ENCODE data around the gene AGO4. TPM values are rescaled to one million over a fixed set of nuclear protein-coding genes. Genes with fewer than 3 reads are reported as not detected.

Gene AGO4
- total RNA-seq, 4 donors from 2014 or later, result 10.8 to 23.6 (median 17.7) TPM

GRCh38 chr1:35856964-35857363 lies 49.1 kb downstream of the AGO4 start:
- H3K4me1 ChIP-seq, result peaks cover 0 to 4% of the 10 kb centered on the region in 2 donors
- no peak for DNase-seq
- H3K4me3 ChIP-seq, result no peak overlapping the region
- H3K36me3 ChIP-seq, result no peaks in the 10 kb centered on the region
- TF ChIP-seq CTCF (IDR thresholded peaks at IDR 0.05), result no peak
- no peak overlapping the region for H3K27ac ChIP-seq
- intact Hi-C loops (cut with DNase I; ENCODE audit: low total_unique reads), result no loop called here
- H3K9me3 ChIP-seq, result no peaks in the 10 kb centered on the region
- no peaks in the 10 kb centered on the region for H3K27me3 ChIP-seq

GRCh38 chr1:35857830-35858229 lies 50.0 kb downstream of the AGO4 start:
- intact Hi-C loops (cut with DNase I; ENCODE audit: low total_unique reads), result no loop called here
- no peaks in the 10 kb centered on the region for H3K36me3 ChIP-seq

GRCh38 chr1:35860696-35861095 lies 52.9 kb downstream of the AGO4 start:
- intact Hi-C loops (cut with DNase I; ENCODE audit: low total_unique reads), result no loop called here
- DNase-seq, result no peak
- H3K27ac ChIP-seq, result no peak overlapping the region
- TF ChIP-seq POLR2A (IDR thresholded peaks at IDR 0.05) (no peak), CTCF (IDR thresholded peaks at IDR 0.05) (no peak)
- H3K4me1 ChIP-seq, result no peaks in the 10 kb centered on the region
- no peaks in the 10 kb centered on the region for H3K36me3 ChIP-seq
- H3K4me3 ChIP-seq, result no peak overlapping the region
- H3K27me3 ChIP-seq, result no peaks in the 10 kb centered on the region
- H3K9me3 ChIP-seq, result no peaks in the 10 kb centered on the region

More at GRCh38 chr1:35857830-35858229, 50.0 kb downstream of the AGO4 start:
- no peak for DNase-seq
- Histone ChIP-seq H3K4me3 (no peak overlapping the region), H3K9me3 (no peaks in the 10 kb centered on the region), H3K27ac (no peak overlapping the region), H3K4me1 (no peaks in the 10 kb centered on the region), H3K27me3 (no peaks in the 10 kb centered on the region)
- TF ChIP-seq POLR2A (IDR thresholded peaks at IDR 0.05), result no peak
- TF ChIP-seq CTCF (IDR thresholded peaks at IDR 0.05), result no peak

GRCh38 chr1:35863136-35863535 lies 55.3 kb downstream of the AGO4 start:
- intact Hi-C loops (cut with DNase I; ENCODE audit: low total_unique reads), result no loop called here
- DNase-seq, result no peak

More at GRCh38 chr1:35863136-35863535, 55.3 kb downstream of the AGO4 start:
- no peaks in the 10 kb centered on the region for H3K4me1 ChIP-seq
- no peak overlapping the region for H3K4me3 ChIP-seq
- TF ChIP-seq POLR2A (IDR thresholded peaks at IDR 0.05) (no peak), CTCF (IDR thresholded peaks at IDR 0.05) (no peak)
- H3K27me3 ChIP-seq, result no peaks in the 10 kb centered on the region
- no peak overlapping the region for H3K27ac ChIP-seq
- H3K36me3 ChIP-seq, result no peaks in the 10 kb centered on the region
- H3K9me3 ChIP-seq, result no peaks in the 10 kb centered on the region

Data from uterus (tissue), 4 donors.